Sciatic nerve (tissue), 2 donors: ENCODE measurements around the gene NMUR2. TPM values are rescaled to one million over a fixed set of nuclear protein-coding genes. Genes with fewer than 3 reads are reported as not detected.
A peak's percentile ranks its signal among the peaks of the same experiment; 100 is the strongest.

Experiments used
- ATAC-seq: fragments of 200-7000 bp; cut with Tn5 transposase; one replicate; pipeline ENCODE4 v1.9.1; 2020; ENCODE audit warnings: mild to moderate bottlenecking, moderate library complexity
- DNase-seq: peaks from one replicate; pipeline ENCODE4 v3.0.0-alpha.2; 2020; ENCODE audit warnings: low spot score
- intact Hi-C: fragments of 100-400 bp; cut with DNase I; formaldehyde crosslinking; loops from one replicate; pipeline ENCODE4 v1.14.2; 2022
- total RNA-seq: library from RNA; stranded (reverse); fragmentation: NEBNext Ultra II Directional; extraction: Animal tissue kit (Norgen Biotek cat#: 25700); gene quantifications from one replicate; pipeline ENCODE4 v1.2.1, GENCODE V29; 2021
- donor health status: DM: no; HTN: no; CAD: no.
- donor health status: DM: no; HTN: no; CAD: no.

NMUR2 gene
- total RNA-seq, 1 donor from 2014 or later, result not detected

GRCh38 chr5:152376886-152377285 lies 28.2 kb downstream of the NMUR2 start:
- intact Hi-C loops, result no loop called here
- ATAC-seq (no peak), DNase-seq (no peak)

GRCh38 chr5:152374711-152375275 lies 30.3 kb downstream of the NMUR2 start:
- DNase-seq (no peak), ATAC-seq (no peak)
- intact Hi-C loops, result no loop called here

DNA sequence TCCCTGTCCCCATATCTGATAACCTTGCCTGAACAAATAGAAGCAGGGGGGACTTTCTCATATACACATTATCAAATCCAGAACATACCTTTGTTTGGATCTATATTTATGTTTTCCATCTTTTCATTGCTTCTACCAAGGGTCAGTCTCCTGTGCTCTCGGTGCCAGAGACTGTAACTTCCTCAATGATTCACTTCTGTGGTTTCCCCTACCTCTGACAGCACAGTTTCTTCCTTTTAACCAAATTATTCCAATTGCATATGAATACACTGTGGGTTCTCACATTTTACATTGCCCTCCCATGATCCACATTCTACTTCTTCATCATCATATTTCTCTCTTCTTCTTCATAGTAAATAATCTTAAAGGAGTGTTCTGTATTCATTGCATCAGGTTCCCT lies 32.2 kb downstream of the NMUR2 start:
- DNase-seq, result no peak
- intact Hi-C loops, result no loop called here
- no peak for ATAC-seq

DNA sequence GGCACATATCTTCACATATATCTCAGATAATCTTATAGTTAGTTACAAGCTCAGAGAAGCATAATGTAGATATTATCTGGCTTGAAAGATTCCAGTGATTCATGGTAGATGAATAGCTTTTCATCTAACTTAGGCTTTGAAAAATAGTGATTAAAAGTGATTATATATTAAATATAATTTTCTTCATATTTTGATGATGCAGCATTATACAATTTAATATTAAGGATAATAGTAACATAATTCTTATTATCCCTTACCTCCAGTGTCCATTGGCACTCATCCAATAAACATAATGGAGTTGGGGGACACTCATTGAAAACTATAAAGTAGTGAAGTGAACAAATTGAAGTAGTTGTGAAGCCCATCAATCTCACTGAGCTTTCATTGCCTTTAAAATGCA lies 35.8 kb downstream of the NMUR2 start:
- ATAC-seq (no peak), DNase-seq (no peak)
- intact Hi-C loops, result no loop called here

GRCh38 chr5:152367554-152367953 lies 37.5 kb downstream of the NMUR2 start:
- intact Hi-C loops, result no loop called here
- ATAC-seq, result no peak

DNA sequence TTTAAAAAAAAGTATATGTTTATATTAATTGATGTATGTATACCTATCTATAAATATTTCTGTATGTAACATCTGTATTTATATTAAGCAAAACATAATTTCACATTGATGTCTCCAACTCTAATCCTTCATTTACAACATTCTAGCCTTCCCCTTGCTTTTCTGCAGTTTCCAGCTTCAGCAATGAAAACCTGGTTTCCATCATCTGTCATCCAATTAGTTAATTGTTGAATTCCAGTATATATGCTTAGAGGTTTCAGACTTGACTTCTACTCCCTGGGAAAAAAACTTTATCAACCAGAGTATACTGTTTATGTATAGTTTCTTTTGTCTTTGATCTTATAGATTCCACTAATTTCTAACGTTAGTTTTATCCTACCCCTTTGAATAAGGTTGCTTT lies 38.4 kb downstream of the NMUR2 start:
- intact Hi-C loops, result no loop called here
- no peak for ATAC-seq
- no peak for DNase-seq

More at GRCh38 chr5:152367554-152367953, 37.5 kb downstream of the NMUR2 start:
- DNase-seq, result no peak

GRCh38 chr5:152364899-152365298 lies 40.2 kb downstream of the NMUR2 start:
- DNase-seq (no peak), ATAC-seq (no peak)
- intact Hi-C loops, result no loop called here

DNA sequence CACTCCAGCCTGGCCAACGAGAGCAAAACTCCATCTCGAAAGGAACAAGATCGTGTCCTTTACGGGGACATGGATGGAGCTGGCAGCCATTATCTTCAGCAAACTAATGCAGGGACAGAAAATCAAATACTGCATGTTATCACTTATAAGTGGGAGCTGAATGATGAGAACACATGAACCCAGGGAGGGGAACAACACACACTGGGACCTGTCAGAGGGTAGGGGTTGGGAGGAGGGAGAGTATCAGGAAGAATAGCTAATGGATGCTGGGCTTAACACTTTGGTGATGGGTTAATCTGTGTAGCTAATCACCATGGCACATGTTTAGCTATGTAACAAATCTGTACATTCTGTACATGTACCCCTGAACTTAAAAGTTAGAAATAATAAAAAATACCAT lies 40.9 kb downstream of the NMUR2 start:
- intact Hi-C loops, result no loop called here
- ATAC-seq (no peak), DNase-seq (no peak)

DNA sequence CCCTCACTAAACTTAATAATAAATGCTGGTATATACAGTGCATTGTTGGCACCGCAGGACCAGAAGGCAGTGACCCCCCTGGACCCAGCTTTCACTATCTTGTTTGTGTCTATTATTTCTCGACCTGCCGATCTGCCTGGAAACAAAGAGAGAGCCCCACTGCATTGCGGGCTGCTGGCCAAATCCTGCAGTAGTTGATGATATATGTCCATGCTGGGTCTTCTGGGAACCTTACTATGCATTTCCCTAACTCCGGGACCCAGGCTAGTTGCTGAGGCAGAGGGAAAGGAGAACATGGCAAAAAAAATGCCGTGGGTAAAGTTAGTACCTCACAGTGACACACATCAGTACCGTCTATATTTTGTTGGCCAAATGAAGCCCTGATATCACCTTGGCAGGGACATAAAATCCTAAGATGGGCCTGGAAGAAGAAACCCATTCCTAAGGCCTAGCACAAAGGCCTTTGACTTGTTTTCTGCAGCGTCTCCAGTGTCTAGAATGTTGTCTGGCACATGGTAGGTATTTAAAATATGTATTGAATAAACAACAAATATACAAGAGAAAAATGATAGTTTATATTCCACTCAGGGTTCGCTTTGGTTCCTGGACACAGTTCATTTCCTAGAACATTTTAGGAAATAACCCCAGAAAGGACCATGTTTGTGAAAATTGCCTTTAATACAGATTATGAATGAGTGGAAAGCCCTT lies 46.1 kb downstream of the NMUR2 start:
- ATAC-seq (no peak), DNase-seq (no peak)
- intact Hi-C loops, result no loop called here

- ATAC-seq, result no peak
- intact Hi-C loops, result no loop called here
- no peak for DNase-seq
Measured at GRCh38 chr5:152356506-152356905, 48.6 kb downstream of the NMUR2 start.

GRCh38 chr5:152355061-152355460 lies 50.0 kb downstream of the NMUR2 start:
- intact Hi-C loops, result no loop called here
- ATAC-seq (no peak), DNase-seq (no peak)

GRCh38 chr5:152353001-152353400 lies 52.1 kb downstream of the NMUR2 start:
- ATAC-seq, result no peak
- no peak for DNase-seq
- intact Hi-C loops, result no loop called here

GRCh38 chr5:152349683-152350526 lies 55.2 kb downstream of the NMUR2 start:
- intact Hi-C loops, result no loop called here
- peak; percentile 57 for DNase-seq
- no peak for ATAC-seq
